HS-27A (cell line): ENCODE data around the gene PSMC5.
"Not testable (repeated sequence)": the region's sequence is repeated elsewhere in the genome, so short reads cannot be mapped to it uniquely, and the experiment has no call there.

Experiments used
- DNase-seq: peaks from one replicate; pipeline ENCODE4 v3.0.0-alpha.2; 2012; ENCODE audit warnings: low read depth, missing footprints

Gene PSMC5

GRCh38 chr17:63827002-63827800, at the start of gene PSMC5, which contains the start of gene FTSJ3:
Gene PSMC5 (plus strand): TSS chr17:63827431. CDS start chr17:63827491, 60 bp downstream.
Gene FTSJ3 (minus strand): TSS chr17:63827663. CDS start chr17:63826902, 761 bp downstream.
- peak; percentile 80 for DNase-seq

GRCh38 chr17:63780507-63780906, 46.7 kb upstream of the PSMC5 start:
- no peak for DNase-seq

GRCh38 chr17:63780928-63781327, 46.3 kb upstream of the PSMC5 start:
- no peak for DNase-seq

- DNase-seq, result no peak
Observed at GRCh38 chr17:63783522-63783921, 43.7 kb upstream of the PSMC5 start.

GRCh38 chr17:63785556-63785955, 41.7 kb upstream of the PSMC5 start:
- no peak for DNase-seq

- no peak for DNase-seq
Observed at GRCh38 chr17:63786117-63786516, 41.1 kb upstream of the PSMC5 start.

- DNase-seq, result no peak
Observed at GRCh38 chr17:63786971-63787711, 40.1 kb upstream of the PSMC5 start.

- DNase-seq, result no peak
Observed at GRCh38 chr17:63790057-63790456, 37.2 kb upstream of the PSMC5 start.

- no peak for DNase-seq
Observed at GRCh38 chr17:63792055-63792729, 35.0 kb upstream of the PSMC5 start.

GRCh38 chr17:63796375-63796774, 30.9 kb upstream of the PSMC5 start:
- DNase-seq, result not testable (repeated sequence)

GRCh38 chr17:63798572-63799106, 28.6 kb upstream of the PSMC5 start:
- no peak for DNase-seq

- no peak for DNase-seq
Observed at GRCh38 chr17:63800783-63801182, 26.4 kb upstream of the PSMC5 start.

GRCh38 chr17:63804328-63804727, 22.9 kb upstream of the PSMC5 start:
- DNase-seq, result no peak

- DNase-seq, result no peak
Observed at GRCh38 chr17:63805591-63805990, 21.6 kb upstream of the PSMC5 start.

- no peak for DNase-seq
Observed at GRCh38 chr17:63809970-63810369, 17.3 kb upstream of the PSMC5 start.

GRCh38 chr17:63816123-63816522, 11.1 kb upstream of the PSMC5 start:
- DNase-seq, result no peak

GRCh38 chr17:63816669-63817068, 10.6 kb upstream of the PSMC5 start:
- no peak for DNase-seq

- no peak for DNase-seq
Observed at GRCh38 chr17:63817736-63818385, 9.4 kb upstream of the PSMC5 start.

GRCh38 chr17:63819131-63819530, 8.1 kb upstream of the PSMC5 start:
- no peak for DNase-seq

GRCh38 chr17:63819585-63820537, 7.4 kb upstream of the PSMC5 start:
- DNase-seq, result no peak
